ENCODE data around the gene XRN2. TPM values are rescaled to one million over a fixed set of nuclear protein-coding genes. Genes with fewer than 3 reads are reported as not detected.

Gene XRN2
- total and polyA plus RNA-seq, 2 of the 13 experiments (the other 11 are each of a cell fraction or from before 2014, with no cell fraction given) = 90.3 to 171 TPM

- TF ChIP-seq ZNF407 (CRISPR knock-in tag; IDR thresholded peaks at IDR 0.05; ENCODE audit: not compliant biosample characterization) (no peak), NFKB2 (CRISPR knock-in tag; IDR thresholded peaks at IDR 0.05; ENCODE audit: borderline replicate concordance) (no peak), MXD4 (CRISPR knock-in tag; IDR thresholded peaks at IDR 0.05) (peak; percentile 62; the same call in 1 of the 2 replicates), SAP130 (CRISPR knock-in tag; IDR thresholded peaks at IDR 0.05; ENCODE audit: low read depth) (peak; percentile 79), ZNF12 (CRISPR knock-in tag; IDR thresholded peaks at IDR 0.05) (peak; percentile 90), SMYD3 (CRISPR knock-in tag; IDR thresholded peaks at IDR 0.05) (0 out of 2 replicates have a peak, but pooled peaks have one; percentile 39), RXRB (CRISPR knock-in tag; IDR thresholded peaks at IDR 0.05; ENCODE audit: borderline replicate concordance) (0 out of 2 replicates have a peak, but pooled peaks have one; percentile 31), LCORL (IDR thresholded peaks at IDR 0.05) (no peak), LCORL (CRISPR knock-in tag; IDR thresholded peaks at IDR 0.05) (peak; percentile 46)
- TF ChIP-seq, protein P1, sequence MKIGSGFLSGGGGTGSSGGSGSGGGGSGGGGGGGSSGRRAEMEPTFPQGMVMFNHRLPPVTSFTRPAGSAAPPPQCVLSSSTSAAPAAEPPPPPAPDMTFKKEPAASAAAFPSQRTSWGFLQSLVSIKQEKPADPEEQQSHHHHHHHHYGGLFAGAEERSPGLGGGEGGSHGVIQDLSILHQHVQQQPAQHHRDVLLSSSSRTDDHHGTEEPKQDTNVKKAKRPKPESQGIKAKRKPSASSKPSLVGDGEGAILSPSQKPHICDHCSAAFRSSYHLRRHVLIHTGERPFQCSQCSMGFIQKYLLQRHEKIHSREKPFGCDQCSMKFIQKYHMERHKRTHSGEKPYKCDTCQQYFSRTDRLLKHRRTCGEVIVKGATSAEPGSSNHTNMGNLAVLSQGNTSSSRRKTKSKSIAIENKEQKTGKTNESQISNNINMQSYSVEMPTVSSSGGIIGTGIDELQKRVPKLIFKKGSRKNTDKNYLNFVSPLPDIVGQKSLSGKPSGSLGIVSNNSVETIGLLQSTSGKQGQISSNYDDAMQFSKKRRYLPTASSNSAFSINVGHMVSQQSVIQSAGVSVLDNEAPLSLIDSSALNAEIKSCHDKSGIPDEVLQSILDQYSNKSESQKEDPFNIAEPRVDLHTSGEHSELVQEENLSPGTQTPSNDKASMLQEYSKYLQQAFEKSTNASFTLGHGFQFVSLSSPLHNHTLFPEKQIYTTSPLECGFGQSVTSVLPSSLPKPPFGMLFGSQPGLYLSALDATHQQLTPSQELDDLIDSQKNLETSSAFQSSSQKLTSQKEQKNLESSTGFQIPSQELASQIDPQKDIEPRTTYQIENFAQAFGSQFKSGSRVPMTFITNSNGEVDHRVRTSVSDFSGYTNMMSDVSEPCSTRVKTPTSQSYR (CRISPR knock-in tag; IDR thresholded peaks at IDR 0.05; ENCODE audit: borderline replicate concordance) = no peak
- TF ChIP-seq, protein P2, sequence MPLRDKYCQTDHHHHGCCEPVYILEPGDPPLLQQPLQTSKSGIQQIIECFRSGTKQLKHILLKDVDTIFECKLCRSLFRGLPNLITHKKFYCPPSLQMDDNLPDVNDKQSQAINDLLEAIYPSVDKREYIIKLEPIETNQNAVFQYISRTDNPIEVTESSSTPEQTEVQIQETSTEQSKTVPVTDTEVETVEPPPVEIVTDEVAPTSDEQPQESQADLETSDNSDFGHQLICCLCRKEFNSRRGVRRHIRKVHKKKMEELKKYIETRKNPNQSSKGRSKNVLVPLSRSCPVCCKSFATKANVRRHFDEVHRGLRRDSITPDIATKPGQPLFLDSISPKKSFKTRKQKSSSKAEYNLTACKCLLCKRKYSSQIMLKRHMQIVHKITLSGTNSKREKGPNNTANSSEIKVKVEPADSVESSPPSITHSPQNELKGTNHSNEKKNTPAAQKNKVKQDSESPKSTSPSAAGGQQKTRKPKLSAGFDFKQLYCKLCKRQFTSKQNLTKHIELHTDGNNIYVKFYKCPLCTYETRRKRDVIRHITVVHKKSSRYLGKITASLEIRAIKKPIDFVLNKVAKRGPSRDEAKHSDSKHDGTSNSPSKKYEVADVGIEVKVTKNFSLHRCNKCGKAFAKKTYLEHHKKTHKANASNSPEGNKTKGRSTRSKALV (CRISPR knock-in tag; IDR thresholded peaks at IDR 0.05) = no peak
Measured at GRCh38 chr20:21339499-21339898, 36.4 kb downstream of the XRN2 start (continued).

Data from HepG2 (cell line).